NCI-H2029 treated with DMSO at 0.1 percent for 48 hours (cell line): ENCODE data around the gene ARID1B.
A peak's percentile ranks its signal among the peaks of the same experiment; 100 is the strongest.

Experiments
- DNase-seq: peaks from one replicate; lab custom pipeline; 2025; lab: John Stamatoyannopoulos, UW

The ARID1B gene

GRCh38 chr6:157054531-157054979 is 277.4 kb downstream of the ARID1B start:
- DNase-seq, result no peak

GRCh38 chr6:157055863-157056262 is 278.7 kb downstream of the ARID1B start:
- no peak for DNase-seq

GRCh38 chr6:157056275-157056674 is 279.1 kb downstream of the ARID1B start:
- no peak for DNase-seq

- DNase-seq, result no peak
These were observed 281.4 kb downstream of the ARID1B start for GRCh38 chr6:157058574-157058973.

- peak; percentile 58 for DNase-seq
These were observed 282.6 kb downstream of the ARID1B start for GRCh38 chr6:157059781-157060180.

GRCh38 chr6:157060440-157060952 is 283.3 kb downstream of the ARID1B start:
- no peak for DNase-seq

- DNase-seq, result no peak
These were observed 284.8 kb downstream of the ARID1B start for GRCh38 chr6:157061770-157062594.

GRCh38 chr6:157063176-157063905 is 286.2 kb downstream of the ARID1B start:
- no peak for DNase-seq

GRCh38 chr6:157063923-157064322 is 286.7 kb downstream of the ARID1B start:
- DNase-seq, result no peak

- no peak for DNase-seq
These were observed 287.3 kb downstream of the ARID1B start for GRCh38 chr6:157064502-157064901.

- no peak for DNase-seq
These were observed 288.2 kb downstream of the ARID1B start for GRCh38 chr6:157065366-157065765.

GRCh38 chr6:157066781-157067491 is 289.8 kb downstream of the ARID1B start:
- no peak for DNase-seq

- no peak for DNase-seq
These were observed 290.3 kb downstream of the ARID1B start for GRCh38 chr6:157067507-157067906.

GRCh38 chr6:157068691-157069324 is 291.6 kb downstream of the ARID1B start:
- no peak for DNase-seq

GRCh38 chr6:157069585-157069984 is 292.4 kb downstream of the ARID1B start:
- no peak for DNase-seq

GRCh38 chr6:157070403-157071107 is 293.4 kb downstream of the ARID1B start:
- no peak for DNase-seq

GRCh38 chr6:157072128-157072527 is 294.9 kb downstream of the ARID1B start:
- no peak for DNase-seq

- no peak for DNase-seq
These were observed 296.4 kb downstream of the ARID1B start for GRCh38 chr6:157073596-157073995.

GRCh38 chr6:157074969-157075368 is 297.8 kb downstream of the ARID1B start:
- no peak for DNase-seq

- no peak for DNase-seq
These were observed 298.6 kb downstream of the ARID1B start for GRCh38 chr6:157075549-157076450.
